Neutrophil (primary cell): ENCODE data around the gene ZMYND10.

ENCODE experiments used
- H3K27ac ChIP-seq: fragments of 200-600 bp; sonication (generic); 2 replicates; pipeline ENCODE4 v1.5.1; 2016; ENCODE audit warnings: mild to moderate bottlenecking, moderate library complexity
- H3K27me3 ChIP-seq: fragments of 200-600 bp; sonication (generic); 2 replicates; pipeline ENCODE4 v1.6.0; 2016; ENCODE audit warnings: mild to moderate bottlenecking
- H3K36me3 ChIP-seq: fragments of 200-600 bp; sonication (generic); 2 replicates; pipeline ENCODE4 v1.5.1; 2017
- H3K4me1 ChIP-seq, 2 experiments: fragments of 200-600 bp in 1 of 2; sonication (generic) in 1 of 2; 1 replicate in 1 of 2; 2 replicates in 1 of 2; pipeline versions ENCODE4 v1.5.1 to v1.6.1; 2013 to 2016; ENCODE audit warnings: low read depth in 1 of 2, low read length in 1 of 2, mild to moderate bottlenecking in 1 of 2, moderate library complexity in 1 of 2; ENCODE audit not compliant: control insufficient read depth in 1 of 2, insufficient read depth in 1 of 2
- H3K4me3 ChIP-seq, 2 experiments: fragments of 200-600 bp in 1 of 2; sonication (generic) in 1 of 2; 1 replicate in 1 of 2; 2 replicates in 1 of 2; pipeline ENCODE4 v1.5.1; 2013 to 2016; ENCODE audit warnings: low read depth in 1 of 2, low read length in 1 of 2, mild to moderate bottlenecking in 1 of 2, moderate library complexity in 1 of 2
- H3K9me3 ChIP-seq: fragments of 200-600 bp; sonication (generic); 2 replicates; pipeline ENCODE4 v1.5.1; 2016
- CTCF ChIP-seq: fragments of 200-600 bp; sonication (generic); IDR thresholded peaks from 2 replicates; pipeline ENCODE4 v1.5.1; 2016; ENCODE audit warnings: antibody characterized with exemption

ZMYND10 gene

GRCh38 chr3:50297896-50298725 is 47.4 kb downstream of the ZMYND10 start:
- H3K9me3 ChIP-seq = no peaks in the 10 kb centered on the region
- no peak for TF ChIP-seq CTCF
- peak overlapping the region; percentile 72 to 80 for H3K4me3 ChIP-seq
- H3K4me1 ChIP-seq = peaks cover 37 to 40% of the 10 kb centered on the region in 2 experiments
- H3K27ac ChIP-seq = peak overlapping the region; percentile 97
- no peaks in the 10 kb centered on the region for H3K36me3 ChIP-seq
- no peaks in the 10 kb centered on the region for H3K27me3 ChIP-seq

GRCh38 chr3:50297384-50297775 is 48.2 kb downstream of the ZMYND10 start:
- no peaks in the 10 kb centered on the region for H3K36me3 ChIP-seq
- H3K4me3 ChIP-seq = no peak overlapping the region
- no peaks in the 10 kb centered on the region for H3K9me3 ChIP-seq
- TF ChIP-seq CTCF = no peak
- no peaks in the 10 kb centered on the region for H3K27me3 ChIP-seq
- H3K4me1 ChIP-seq = peaks cover 42 to 47% of the 10 kb centered on the region in 2 experiments
- H3K27ac ChIP-seq = peak overlapping the region; percentile 97

GRCh38 chr3:50296721-50297383 is 48.7 kb downstream of the ZMYND10 start:
- TF ChIP-seq CTCF = no peak
- Histone ChIP-seq H3K9me3 (no peaks in the 10 kb centered on the region), H3K4me3 (no peak overlapping the region), H3K27me3 (no peaks in the 10 kb centered on the region), H3K36me3 (no peaks in the 10 kb centered on the region), H3K27ac (peak overlapping the region; percentile 97), H3K4me1 (peaks cover 45 to 52% of the 10 kb centered on the region in 2 experiments)

- H3K36me3 ChIP-seq = no peaks in the 10 kb centered on the region
- no peaks in the 10 kb centered on the region for H3K27me3 ChIP-seq
- H3K4me3 ChIP-seq = no peak overlapping the region
- peaks cover 48 to 54% of the 10 kb centered on the region in 2 experiments for H3K4me1 ChIP-seq
- peak overlapping the region; percentile 25 for H3K27ac ChIP-seq
- H3K9me3 ChIP-seq = no peaks in the 10 kb centered on the region
- no peak for TF ChIP-seq CTCF
These were observed 49.7 kb downstream of the ZMYND10 start for GRCh38 chr3:50295553-50296431.
